GM12874 (cell line): ENCODE results near the gene CAPNS1.

Source experiments
- TF ChIP-seq, protein P1 (sequence below): IDR thresholded peaks from 2 replicates; pipeline ENCODE4 v1.5.1; 2011; ENCODE audit warnings: low read depth, mild to moderate bottlenecking, control low read depth, low read length, moderate library complexity; ENCODE audit not compliant: insufficient read depth

CAPNS1 gene

DNA sequence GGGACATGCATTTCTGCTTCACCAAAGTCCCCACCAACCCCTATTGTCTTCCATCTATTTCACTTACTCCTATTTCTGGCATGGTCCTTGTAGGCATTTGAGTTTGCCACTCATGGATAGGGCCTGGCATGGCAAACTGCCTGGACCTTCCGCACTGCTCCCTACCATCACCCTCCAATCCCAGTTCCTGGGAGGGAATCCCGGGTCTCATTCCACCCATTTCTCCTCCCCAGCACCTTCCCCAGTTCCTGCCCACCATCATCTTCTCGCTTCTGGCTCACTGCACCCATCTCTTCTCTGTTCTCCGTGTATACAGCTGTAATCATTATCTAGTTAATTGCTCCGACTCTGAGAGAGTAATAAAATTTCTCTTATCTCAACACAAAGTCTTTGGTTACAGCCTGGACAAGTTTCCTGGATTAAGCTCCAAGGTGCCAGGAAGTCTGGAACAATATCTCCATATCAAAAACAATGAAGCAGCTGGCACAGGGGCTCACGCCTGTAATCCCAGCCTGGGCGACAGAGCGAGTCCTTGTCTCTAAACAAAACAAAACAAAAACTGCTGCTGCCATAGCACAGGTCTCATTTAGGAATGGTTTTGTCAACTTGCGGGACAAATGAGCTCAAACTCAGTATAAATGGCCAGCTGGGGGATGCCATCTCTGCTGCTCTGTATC, 29.4 kb downstream of the CAPNS1 start:
- TF ChIP-seq, protein P1, sequence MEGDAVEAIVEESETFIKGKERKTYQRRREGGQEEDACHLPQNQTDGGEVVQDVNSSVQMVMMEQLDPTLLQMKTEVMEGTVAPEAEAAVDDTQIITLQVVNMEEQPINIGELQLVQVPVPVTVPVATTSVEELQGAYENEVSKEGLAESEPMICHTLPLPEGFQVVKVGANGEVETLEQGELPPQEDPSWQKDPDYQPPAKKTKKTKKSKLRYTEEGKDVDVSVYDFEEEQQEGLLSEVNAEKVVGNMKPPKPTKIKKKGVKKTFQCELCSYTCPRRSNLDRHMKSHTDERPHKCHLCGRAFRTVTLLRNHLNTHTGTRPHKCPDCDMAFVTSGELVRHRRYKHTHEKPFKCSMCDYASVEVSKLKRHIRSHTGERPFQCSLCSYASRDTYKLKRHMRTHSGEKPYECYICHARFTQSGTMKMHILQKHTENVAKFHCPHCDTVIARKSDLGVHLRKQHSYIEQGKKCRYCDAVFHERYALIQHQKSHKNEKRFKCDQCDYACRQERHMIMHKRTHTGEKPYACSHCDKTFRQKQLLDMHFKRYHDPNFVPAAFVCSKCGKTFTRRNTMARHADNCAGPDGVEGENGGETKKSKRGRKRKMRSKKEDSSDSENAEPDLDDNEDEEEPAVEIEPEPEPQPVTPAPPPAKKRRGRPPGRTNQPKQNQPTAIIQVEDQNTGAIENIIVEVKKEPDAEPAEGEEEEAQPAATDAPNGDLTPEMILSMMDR, result no peak

DNA sequence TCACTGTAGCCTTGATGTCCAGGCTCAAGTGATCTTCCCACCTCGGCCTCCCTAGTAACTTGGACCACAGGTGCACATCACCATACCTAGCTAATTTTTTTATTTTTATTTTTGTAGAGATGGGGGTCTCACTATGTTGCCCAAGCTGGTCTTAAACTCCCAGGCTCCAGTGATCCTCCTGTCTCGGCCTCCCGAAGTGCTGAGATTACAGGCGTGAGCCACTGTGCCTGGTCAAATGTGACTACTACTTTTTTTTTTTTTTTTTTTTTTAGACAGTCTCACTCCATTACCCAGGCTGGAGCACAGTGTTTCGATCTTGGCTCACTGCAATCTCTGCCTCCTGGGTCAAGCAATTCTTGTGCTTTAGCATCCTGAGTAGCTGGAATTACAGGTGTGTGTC, 33.0 kb downstream of the CAPNS1 start:
- TF ChIP-seq, protein P1, result no peak

DNA sequence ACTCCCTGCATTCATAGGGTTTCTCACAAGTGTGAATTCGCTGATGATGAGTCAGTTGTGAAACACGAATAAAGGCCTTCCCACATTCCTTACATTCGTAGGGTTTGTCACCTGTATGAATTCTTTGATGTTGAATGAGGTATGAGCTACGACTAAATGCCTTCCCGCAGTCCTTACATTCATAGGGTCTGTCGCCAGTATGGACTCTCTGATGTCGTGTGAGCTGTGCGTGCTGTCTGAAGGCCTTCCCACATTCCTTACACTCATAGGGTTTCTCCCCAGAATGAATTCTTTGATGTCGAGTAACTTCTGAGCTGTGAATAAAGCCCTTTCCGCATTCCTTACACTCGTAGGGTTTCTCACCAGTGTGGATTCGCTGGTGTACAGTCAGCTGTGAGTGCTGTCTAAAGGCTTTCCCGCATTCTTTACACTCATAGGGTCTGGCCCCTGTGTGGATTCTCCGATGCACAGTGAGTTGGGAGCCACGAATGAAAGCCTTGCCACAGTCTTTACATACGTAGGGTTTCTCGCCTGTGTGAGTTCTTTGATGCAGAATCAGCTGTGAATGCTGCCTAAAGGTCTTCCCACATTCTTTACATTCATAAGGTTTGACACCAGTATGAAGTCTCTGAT, 42.9 kb downstream of the CAPNS1 start:
- TF ChIP-seq, protein P1, result no peak

DNA sequence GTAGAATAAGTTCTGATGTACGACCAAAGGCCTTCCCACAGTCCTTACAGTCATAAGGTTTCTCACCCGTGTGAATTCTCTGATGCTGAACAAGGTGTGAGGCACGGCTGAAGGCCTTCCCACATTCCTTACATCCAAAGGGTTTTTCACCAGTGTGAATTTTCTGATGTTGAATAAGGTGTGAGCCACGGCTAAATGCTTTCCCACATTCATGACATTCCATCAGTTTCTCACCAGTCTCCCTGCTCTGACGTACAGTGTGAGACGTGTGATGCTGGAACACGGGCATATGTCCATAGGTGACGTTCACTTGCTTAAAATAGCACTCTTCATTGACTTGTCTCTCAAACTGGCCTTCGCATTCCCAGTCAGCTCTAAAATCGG, 43.4 kb downstream of the CAPNS1 start:
- TF ChIP-seq, protein P1, result no peak

DNA sequence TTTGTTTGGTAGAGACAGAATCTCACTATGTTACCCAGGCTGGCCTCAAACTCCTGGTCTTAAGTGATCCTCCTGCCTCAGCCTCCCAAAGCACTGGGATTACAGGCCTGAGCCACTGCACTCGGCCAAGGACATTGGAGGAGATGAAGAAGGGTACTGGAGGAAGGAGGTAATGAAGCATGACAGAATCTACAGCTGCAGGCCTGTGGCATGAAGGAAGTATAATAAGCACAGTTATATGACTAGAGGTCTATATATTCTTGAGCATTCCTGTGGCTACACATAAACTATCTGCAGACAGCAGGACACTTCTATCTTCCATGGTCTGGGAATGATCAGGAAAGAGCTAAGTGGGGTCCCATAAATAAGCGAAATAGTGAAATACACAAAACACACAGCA, 56.4 kb downstream of the CAPNS1 start:
- TF ChIP-seq, protein P1, result no peak

DNA sequence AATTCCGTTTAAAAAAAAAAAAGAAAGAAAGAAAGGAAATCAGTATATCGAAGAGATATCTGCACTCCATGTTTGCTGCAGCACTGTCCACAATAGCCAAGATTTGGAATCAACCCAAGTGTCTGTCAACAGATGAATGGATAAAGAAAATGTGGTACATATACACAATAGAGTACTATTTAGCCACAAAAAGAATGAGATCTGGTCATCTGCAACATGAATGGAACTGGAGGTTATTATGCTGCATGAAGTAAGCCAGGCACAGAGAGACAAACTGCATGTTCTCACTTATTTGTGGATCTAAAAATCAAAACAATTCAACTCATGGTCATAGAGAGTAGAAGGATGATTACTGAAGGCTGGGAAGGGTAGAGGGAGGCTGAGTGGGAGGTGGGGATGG, 58.3 kb downstream of the CAPNS1 start:
- TF ChIP-seq, protein P1, result no peak
